Epithelial cell of prostate (primary cell): ENCODE data around the gene ST7.

Source experiments
- DNase-seq: peaks from one replicate; pipeline ENCODE4 v3.0.0-alpha.2; 2011; ENCODE audit warnings: low read depth, low spot score
- H3K27ac ChIP-seq: fragments of 450-650 bp; 2 replicates; pipeline ENCODE4 v1.5.1; 2017; ENCODE audit warnings: mild to moderate bottlenecking

The ST7 gene

DNA sequence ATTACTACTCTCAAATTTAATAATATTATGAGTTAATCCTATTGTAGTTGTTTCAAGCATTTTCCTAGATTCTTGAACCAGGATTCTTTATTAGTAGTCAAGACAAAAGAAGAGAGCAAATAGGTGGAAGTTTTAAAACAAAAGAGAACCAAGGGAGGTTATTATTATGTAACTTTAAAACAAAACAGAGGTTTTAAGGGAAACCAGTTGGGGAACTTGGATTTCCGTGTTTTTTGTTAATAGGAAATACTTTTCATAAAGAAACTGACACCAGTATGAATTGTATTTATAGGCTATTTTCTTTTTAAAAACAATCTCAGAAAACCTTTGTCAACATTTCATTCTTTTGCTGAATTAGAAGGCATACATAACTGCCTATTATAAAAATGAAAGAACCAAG, 185.7 kb downstream of the ST7 start:
- DNase-seq = no peak

DNA sequence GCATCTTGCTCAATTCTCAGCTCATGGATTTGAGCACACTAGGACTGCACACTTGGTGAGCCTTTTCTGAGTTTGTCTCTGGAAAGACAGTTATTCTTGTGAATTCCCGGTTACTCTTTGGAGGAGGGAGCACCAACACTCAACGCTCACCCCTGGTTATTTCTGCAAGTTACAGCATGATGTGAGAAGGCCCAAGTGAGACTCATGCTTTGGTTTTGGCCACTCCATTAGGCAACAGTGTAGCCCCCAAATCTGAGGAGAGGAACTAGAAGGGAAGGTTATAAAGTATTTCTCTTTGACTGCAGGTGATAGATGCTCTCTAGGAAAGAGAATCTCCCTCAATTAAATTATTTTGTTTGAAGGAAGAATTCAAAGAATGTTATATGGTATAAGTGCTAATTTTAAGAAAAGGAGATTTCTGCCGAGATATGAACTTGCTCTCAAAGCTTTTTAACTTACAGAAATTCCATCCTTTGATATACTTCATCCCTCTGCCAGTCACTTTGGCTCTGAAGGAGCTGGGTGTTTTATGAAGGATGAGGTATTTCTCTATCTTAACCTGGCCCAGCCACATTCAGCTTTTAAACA, 186.2 kb downstream of the ST7 start:
- no peak overlapping the region for H3K27ac ChIP-seq
- DNase-seq = no peak

More for the DNA sequence above, 185.7 kb downstream of the ST7 start:
- H3K27ac ChIP-seq = no peak overlapping the region

DNA sequence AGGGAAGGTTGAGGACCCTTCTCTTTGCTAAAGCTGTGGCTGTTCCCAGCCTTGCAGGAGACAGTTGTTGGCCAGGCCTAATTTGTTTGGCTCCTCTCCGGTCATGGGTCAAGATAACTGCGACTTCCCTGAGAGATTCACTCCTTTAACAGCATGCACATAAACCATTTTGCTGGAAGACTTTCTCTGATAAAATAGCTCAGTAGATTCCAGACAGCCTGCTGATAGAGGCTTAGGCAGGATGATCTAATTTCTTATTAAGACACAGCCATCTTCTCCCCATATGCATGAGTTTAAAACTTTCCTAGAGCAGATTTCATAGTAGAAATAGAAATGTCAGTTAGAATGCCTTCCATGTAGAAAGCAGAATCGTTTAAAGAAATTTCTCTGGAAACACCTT, 187.6 kb downstream of the ST7 start:
- DNase-seq = no peak

DNA sequence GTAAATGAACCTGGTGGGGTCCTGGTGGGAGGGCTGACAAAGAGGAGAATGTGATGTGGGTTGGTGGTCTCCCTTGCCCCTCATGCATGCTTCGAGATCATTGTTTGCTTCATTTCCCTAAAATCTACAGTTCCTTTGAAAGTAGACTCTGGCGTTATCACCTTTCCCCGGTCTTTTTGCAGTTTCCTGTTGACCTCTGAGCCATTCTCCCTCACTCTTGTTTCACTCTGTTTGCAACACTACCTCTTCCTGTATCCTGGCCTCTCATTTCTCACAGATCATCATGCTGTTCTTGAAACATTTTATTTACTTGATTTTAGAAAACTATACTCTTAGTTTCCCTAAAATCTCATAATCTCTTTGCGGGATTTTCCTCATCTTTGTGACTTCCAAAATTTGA, 189.8 kb downstream of the ST7 start:
- no peak for DNase-seq
- no peak overlapping the region for H3K27ac ChIP-seq

More for the DNA sequence above, 187.6 kb downstream of the ST7 start:
- no peak overlapping the region for H3K27ac ChIP-seq

DNA sequence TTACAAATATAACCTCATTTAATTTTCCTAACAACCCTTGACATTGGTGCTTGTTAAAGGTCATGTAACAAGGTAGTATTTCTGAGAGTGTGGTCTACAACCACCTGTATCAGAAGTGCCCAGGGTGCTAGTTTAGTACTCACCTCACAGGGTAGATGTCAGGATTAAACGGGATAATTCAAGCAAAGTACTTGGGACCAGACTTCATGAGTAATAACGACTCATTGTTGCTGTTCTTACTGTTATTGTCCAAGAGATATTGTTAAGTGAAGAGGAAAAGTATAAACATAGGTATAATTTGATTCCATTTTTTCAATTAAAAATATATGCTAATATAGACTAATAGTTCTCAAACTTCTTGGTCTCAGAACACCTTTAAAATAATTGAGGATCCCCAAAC, 190.3 kb downstream of the ST7 start:
- peak; percentile 31 for DNase-seq
- H3K27ac ChIP-seq = no peak overlapping the region

DNA sequence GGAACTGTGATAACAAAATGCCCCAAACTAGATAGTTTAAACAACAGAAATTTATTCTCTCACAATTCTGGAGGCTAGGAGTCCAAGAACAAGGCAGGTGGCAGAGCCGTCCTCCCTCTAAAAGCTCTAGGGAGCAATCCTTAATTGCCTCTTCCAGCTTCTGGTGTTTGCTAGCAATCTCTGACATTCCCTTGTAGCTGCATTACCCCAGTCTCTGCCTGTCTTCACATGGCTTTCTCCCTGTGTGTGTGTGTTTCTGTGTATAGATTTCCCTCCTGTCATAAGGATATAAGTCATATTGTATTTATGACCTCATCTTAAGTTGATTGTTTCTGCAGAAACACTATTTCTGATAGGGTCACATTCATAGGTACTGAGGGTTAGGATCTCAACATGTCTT, 192.0 kb downstream of the ST7 start:
- DNase-seq = no peak
- no peak overlapping the region for H3K27ac ChIP-seq

DNA sequence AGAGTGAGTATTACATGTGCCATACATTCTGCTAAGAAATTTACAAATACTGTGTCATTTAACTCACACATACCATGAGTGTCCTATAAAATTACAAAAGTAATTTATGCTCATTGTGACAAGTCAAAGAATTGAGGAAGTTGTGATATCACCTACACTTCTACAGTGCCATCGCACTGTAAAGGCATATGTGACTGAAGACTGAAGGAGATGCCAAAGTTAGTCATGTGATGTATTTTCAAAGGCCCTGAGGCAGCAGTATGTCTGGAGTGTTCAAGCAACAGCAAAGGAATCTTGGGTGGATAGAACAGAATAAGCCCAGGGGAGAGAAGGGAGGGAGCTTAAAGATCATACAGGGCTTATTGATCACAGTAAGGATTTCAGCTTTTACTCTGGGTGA, 192.8 kb downstream of the ST7 start:
- no peak for DNase-seq
- no peak overlapping the region for H3K27ac ChIP-seq

DNA sequence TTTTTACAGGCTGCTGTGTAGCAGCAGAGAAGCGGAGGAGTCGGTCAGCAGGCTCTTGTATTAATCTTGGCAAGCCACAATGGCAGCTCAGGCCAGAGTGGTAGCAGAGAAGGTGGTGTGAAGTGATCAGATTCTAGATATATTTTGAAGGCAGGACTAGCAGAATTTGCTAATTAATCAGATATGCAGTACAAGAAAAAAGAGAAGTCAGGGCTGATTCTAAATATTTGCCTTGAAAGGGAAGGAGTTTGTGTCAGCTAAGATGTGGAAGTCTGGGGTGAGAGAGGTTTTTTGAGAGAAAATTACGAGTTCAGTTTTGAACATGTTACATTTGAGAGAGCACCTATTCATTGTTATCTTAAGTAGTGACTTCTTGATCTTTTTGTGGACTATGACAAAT, 193.2 kb downstream of the ST7 start:
- DNase-seq = no peak
- no peak overlapping the region for H3K27ac ChIP-seq

DNA sequence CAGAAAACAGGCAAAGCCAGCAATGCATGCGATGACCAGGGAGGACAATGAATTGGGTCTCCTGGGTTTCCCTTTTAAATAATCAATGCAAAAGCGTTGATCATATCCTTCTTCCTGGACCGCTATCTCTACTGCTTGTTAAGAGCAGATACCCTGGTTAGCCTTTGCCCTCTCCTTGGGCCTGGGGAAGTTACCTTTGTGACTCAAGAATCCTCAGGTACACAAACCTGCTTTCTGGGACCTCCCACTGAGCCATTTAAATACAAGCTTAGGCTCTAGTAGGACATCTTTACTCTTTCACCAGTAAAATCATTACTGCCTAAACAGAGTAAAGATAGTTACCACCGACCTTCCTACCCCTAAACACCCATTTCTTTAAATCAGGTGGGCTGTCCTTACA, 195.7 kb downstream of the ST7 start:
- no peak for DNase-seq
- H3K27ac ChIP-seq = no peak overlapping the region

DNA sequence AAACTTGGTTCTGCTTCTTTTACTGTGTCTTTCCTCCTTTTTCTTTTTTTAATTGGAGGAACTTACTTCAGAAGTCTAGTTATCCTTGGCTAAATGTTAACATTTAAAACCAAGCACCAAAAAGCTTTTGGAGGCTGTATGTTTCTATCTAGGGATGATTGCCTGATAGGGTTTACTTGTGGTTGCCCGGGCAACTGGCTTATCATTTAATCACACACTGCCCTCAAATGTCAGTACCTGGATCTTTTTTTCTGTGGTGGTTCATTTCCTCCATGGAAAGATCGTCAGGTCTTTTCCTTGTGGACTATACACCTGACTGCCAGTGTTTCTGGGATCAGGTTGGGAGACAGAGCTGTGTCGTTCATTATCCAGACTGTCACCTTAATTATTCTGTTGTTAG, 196.4 kb downstream of the ST7 start:
- H3K27ac ChIP-seq = no peak overlapping the region
- DNase-seq = no peak

DNA sequence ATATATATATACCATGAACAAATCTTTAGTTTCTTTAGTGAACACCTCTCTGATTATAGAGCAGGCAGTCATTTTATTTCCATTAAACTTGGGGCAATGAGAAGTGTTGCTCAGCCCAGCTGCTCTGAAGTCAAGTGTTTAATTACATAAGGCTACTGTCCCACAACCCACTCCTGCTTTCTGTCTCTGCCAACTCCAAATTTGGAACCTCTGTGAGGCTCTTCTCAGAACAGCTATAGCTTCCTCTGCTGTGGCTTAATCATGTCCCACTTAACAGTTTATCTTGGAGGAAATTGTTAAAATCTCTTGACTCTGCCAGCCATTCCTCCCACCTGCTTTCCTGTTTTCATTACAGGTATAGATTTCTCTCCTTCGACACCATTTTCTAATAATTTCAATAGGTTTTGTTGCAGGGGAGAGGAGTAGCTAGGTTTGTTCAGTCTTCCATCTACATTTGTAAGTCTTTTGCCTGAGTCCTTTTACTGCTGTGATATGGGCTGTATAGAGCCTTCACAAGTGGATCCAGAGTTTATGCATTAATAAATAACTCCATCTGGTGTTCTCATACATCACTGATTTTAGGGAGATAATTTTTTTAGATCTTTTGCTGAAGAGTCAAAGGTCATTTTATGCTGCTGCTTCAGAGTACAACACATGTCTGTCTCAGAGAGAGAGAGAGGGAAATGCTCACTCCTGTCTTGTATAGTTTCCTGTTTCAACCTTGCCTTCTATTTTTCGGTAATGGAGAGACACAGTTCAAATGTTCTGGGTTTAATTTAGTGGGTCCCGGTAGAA, 199.1 kb downstream of the ST7 start:
- no peak for DNase-seq

DNA sequence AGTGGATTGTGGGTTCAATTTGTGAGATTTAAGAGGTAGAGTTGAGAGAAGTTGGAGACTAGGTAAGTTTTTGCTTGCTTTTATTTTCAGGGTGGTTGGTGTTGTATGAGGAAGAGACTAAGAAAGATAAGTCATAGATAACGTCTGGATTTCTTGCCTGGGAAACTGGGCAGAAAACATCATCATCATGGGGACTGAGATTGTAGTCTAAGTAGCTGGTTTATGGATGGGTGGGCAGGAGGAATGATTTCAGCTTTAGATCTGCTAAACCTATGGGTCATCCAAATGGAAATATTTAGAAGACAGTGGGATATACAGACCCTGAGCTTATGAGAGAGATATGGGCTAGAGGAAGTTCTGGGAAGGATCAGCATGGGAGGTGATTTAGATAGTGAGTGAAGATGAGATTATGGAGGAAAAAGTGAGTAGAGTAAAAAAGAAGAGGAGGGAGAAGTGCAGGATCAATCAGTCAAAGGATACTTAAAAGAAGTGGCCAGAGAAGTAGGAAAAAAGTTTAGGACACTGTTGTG, 199.8 kb downstream of the ST7 start:
- H3K27ac ChIP-seq = no peak overlapping the region
- no peak for DNase-seq

More for the DNA sequence above, 199.1 kb downstream of the ST7 start:
- H3K27ac ChIP-seq = no peak overlapping the region

DNA sequence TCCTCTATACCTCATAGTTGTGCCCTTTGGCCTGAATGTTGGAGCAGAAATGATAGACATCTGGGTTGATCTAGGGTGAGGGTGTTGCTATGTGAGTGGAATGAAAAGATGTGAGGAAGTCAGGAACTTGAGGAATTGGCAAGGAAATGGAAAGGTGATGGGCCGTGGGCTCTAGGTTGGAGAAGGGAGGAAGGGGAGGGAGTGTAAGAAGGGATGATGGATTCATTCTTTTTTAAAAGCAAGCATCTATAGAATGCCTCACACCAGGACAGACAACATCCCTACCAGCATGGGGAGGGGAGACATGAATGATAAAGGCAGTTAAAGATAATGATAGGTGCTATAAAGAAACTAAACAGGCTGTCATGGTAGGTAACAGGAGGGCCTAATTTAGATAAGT, 201.4 kb downstream of the ST7 start:
- no peak for DNase-seq
- H3K27ac ChIP-seq = no peak overlapping the region

DNA sequence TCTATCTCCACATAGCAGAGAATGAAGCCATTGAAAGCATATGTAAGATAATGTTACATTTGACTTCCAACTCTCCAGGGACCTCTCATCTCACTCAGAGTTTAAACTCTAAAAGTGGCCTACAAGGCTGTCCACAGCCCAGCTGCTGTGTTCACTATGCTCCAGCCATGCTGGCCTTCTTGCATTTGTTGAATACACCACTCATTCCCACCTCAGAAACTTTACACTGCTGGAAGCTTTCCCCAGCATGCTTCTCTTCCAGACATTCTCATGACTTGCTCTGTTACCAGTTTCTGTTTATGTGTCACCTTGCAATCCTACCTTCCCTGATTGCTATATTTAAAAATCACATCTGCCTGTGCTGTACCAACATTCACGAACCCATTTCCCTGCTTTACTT, 202.4 kb downstream of the ST7 start:
- no peak for DNase-seq
- H3K27ac ChIP-seq = no peak overlapping the region

DNA sequence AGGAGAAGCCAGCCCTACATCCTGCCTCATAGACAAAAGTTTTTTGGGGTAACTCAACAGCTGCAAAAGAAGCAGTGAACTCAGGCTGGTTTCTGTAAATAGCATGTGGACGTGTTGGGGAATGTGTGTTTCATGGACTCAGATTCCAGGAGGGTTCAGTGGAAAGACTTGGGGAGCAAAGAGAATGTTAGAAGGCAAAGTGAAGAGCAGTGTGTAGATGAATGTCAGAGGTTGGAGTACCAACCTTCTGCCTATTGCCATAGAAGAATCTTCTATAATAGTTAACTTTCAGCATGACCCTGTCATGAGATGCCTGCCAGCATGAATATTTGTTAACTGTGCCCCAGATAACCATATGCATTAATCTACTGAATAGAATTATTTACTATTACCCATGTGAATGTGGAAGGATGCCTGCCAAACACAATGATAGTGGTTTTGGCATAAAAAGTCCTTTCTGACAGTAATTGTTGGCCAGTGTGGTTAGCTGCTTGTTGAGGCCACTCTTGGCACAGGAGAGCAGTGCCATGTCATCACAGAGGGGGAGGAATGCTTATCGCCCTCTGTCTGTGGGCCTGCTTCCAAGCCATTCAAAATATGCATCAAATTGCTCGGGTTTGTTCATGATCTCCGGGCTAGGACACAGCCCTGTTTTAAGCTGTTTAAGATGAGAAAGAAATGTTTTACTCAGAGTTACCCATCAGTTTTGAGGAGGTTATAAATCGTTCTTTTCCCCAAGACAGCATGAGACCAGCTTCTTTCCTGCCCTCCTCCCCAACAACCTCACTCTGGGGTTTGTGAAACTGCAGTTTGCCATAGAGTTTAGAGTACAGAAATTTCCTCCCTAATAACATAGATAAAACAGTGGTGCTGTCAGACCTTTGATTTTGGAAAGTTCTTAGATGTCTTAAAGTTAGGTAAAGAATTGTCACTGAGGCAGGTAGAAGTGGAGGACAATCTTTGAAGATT, 204.2 kb downstream of the ST7 start:
- H3K27ac ChIP-seq = no peak overlapping the region
- DNase-seq = no peak

DNA sequence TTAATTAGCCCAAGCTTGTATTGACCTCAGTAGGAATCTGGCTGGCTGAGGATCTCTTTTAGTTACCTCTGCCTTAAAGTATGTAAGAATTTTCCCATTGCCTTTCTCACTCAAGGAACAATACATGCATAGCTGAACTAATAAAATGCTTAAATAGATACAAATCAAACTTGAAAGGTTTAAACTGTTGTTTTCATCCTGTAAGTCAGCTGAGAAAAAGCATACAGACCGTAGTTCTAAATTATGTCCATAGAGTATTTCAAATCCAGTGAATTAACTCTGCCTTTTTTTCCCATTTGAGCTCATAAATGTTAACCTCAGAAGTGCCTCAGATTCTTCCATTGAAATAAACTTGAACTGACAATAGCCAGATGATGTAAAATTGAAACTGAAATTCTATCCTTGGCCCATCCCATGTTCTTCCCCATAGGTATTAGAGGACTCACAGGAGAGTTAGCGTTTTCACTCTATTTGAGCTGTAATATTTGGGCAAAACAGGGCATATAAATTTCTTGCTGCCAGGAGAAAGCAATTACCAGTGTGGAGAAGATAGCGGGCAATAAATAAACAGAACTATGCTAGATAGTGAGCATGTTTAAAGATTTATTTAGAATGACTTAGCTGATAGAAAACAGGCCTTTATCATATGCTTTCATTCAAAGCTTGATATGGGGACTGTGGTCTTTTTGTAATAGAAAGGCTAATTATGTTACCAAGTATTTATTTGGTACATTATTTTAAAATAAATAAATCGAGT, 205.8 kb downstream of the ST7 start:
- no peak for DNase-seq
- no peak overlapping the region for H3K27ac ChIP-seq

DNA sequence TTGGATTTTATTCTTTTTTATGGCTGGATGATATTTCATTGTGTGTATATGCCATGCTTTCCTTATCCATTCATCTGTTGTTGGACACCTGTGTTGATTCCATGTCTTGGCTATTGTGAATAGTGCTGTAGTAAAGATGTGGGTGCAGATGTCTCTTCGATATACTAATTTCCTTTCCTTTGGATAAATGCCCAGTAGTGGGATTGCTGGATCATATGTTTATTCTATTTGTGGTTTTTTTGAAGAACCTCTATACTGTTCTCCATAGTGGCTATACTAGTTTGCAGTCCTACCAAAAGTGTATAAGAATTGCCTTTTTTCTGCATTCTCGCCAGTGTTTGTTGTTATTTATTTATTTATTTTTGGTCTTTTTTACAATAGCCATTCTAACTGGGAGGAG, 209.8 kb downstream of the ST7 start:
- no peak overlapping the region for H3K27ac ChIP-seq
- DNase-seq = no peak

DNA sequence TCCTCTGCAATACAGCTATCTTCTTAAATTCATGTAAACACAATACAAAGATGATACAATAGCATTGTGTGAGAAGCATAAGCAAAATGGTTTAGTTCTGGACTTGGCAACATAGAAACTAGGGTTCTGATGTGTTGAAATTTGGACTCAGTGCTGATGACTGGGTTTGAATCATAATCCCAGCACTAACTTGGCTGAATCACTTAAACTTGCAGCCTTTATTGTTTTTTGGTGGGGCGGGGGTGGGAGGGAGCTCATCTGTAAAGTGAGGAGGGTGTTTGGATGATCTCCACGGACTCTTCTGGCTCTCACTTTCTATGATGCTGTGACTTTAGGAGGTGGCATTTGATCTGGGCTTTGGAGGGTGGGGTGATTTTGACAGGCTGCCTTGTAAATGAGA, 211.3 kb downstream of the ST7 start:
- no peak overlapping the region for H3K27ac ChIP-seq
- DNase-seq = peak; percentile 34

DNA sequence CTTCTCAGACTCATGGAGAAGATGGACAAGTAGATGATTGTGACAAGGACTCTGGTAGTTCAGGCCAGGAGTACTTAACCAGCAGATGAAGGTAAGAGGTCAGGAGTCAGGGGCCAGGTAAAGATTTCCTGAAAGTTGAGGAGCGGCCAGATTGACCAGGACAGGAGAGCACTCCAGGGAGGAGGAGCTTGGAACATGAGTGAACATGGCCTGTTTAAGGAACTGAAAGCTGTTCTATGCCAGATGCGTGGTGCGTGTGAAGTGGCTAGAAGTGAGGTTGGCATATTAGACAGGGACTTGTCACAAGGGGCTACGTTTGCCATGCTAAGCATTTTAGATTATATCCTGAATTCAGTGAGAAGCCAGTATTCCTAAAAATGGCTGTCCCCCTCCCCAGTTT, 212.4 kb downstream of the ST7 start:
- no peak for DNase-seq
- H3K27ac ChIP-seq = no peak overlapping the region

DNA sequence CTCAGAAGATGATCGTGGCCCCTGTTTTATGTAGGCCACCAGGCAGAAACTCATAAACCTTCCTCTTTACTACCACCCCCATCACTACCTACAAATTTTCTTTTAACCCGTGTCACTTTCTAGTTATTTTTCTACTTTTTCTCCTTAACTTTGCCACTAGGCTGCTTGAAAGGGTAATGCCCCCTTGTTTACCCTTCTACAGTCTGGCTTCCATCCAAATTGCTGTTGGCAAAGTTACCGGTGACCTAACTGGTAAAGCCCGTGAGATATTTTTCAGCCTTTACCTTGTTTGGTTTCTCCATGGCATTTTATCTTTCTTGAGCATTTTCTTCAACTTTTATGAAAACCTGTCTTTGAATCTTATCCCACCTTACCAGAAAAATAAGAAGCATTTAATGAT, 216.6 kb downstream of the ST7 start:
- DNase-seq = no peak
- H3K27ac ChIP-seq = no peak overlapping the region
